Bronchial epithelial cell (primary cell): ENCODE measurements around the gene TMEM131. TPM values are rescaled to one million over a fixed set of nuclear protein-coding genes. Genes with fewer than 3 reads are reported as not detected.

ENCODE experiments used
- DNase-seq: peaks from one replicate; pipeline ENCODE4 v3.0.0-alpha.2; 2010; ENCODE audit warnings: low read depth
- FAIRE-seq: peaks from 2 replicates; lab custom pipeline; 2011; peaks lifted over from hg19 to GRCh38; lab: Jason Lieb, UNC
- H3K27me3 ChIP-seq: 2 replicates; pipeline ENCODE4 v1.5.1; 2011; ENCODE audit warnings: low read length; ENCODE audit not compliant: control insufficient read depth, insufficient read depth
- H3K36me3 ChIP-seq: 2 replicates; pipeline ENCODE4 v1.5.1; 2011; ENCODE audit warnings: low read length; ENCODE audit not compliant: control insufficient read depth, insufficient read depth
- H3K4me3 ChIP-seq: 2 replicates; pipeline ENCODE4 v1.5.1; 2011; ENCODE audit warnings: mild to moderate bottlenecking, low read depth, low read length, control low read depth
- CTCF ChIP-seq: IDR thresholded peaks from 2 replicates; pipeline ENCODE4 v1.5.1; 2011; ENCODE audit warnings: mild to moderate bottlenecking, moderate library complexity, low read length, control low read depth, inconsistent platforms; ENCODE audit not compliant: insufficient read depth, severe bottlenecking
- total RNA-seq: library from RNA; depleted of rRNA; stranded (reverse); fragments of >200 nt; gene quantifications from 2 replicates; pipeline ENCODE4 v1.2.1, GENCODE V29; 2014

The TMEM131 gene
- total RNA-seq, 1 donor from 2014 or later: 14.0 TPM

GRCh38 chr2:97711394-97711711 is 284.4 kb downstream of the TMEM131 start:
- DNase-seq (no peak), FAIRE-seq (no peak)
- TF ChIP-seq CTCF: no peak
- Histone ChIP-seq H3K36me3 (no peaks in the 10 kb centered on the region), H3K27me3 (no peaks in the 10 kb centered on the region), H3K4me3 (no peak overlapping the region)

- no peak for DNase-seq
Observed at GRCh38 chr2:97708608-97709007, 287.1 kb downstream of the TMEM131 start.

GRCh38 chr2:97708048-97708380 is 287.7 kb downstream of the TMEM131 start:
- no peak for DNase-seq

More at GRCh38 chr2:97708608-97709007, 287.1 kb downstream of the TMEM131 start:
- Histone ChIP-seq H3K36me3 (no peaks in the 10 kb centered on the region), H3K4me3 (no peak overlapping the region), H3K27me3 (no peaks in the 10 kb centered on the region)
- TF ChIP-seq CTCF: no peak
- FAIRE-seq: no peak

GRCh38 chr2:97707362-97708047 is 288.2 kb downstream of the TMEM131 start:
- TF ChIP-seq CTCF: no peak
- no peak for FAIRE-seq
- no peak for DNase-seq
- H3K36me3 ChIP-seq: no peaks in the 10 kb centered on the region
- H3K27me3 ChIP-seq: no peaks in the 10 kb centered on the region
- H3K4me3 ChIP-seq: no peak overlapping the region

More at GRCh38 chr2:97708048-97708380, 287.7 kb downstream of the TMEM131 start:
- Histone ChIP-seq H3K36me3 (no peaks in the 10 kb centered on the region), H3K4me3 (no peak overlapping the region), H3K27me3 (no peaks in the 10 kb centered on the region)
- no peak for TF ChIP-seq CTCF
- FAIRE-seq: no peak

GRCh38 chr2:97706708-97707345 is 288.9 kb downstream of the TMEM131 start:
- TF ChIP-seq CTCF: no peak
- Histone ChIP-seq H3K4me3 (no peak overlapping the region), H3K36me3 (no peaks in the 10 kb centered on the region), H3K27me3 (no peaks in the 10 kb centered on the region)
- no peak for DNase-seq
- FAIRE-seq: no peak

Other genes with a start within 250 kb of the TMEM131 start
- gene VWA3B, start 91.2 kb upstream of the TMEM131 start, total RNA-seq: 0.13 TPM in 1 of 2 replicates, not detected in the other